Trophoblast cell (in vitro differentiated cells and primary cell): Measurements from ENCODE around the gene CDC45.

Experiments used
- DNase-seq, 2 donors: peaks; one replicate each; pipeline ENCODE4 v3.0.0-alpha.2; 2016
- H2AFZ ChIP-seq: 2 replicates; pipeline ENCODE4 v1.6.1; 2013; ENCODE audit warnings: low read length, moderate library complexity, mild to moderate bottlenecking; ENCODE audit not compliant: insufficient read depth, poor library complexity
- H2AK5ac ChIP-seq: 2 replicates; pipeline ENCODE4 v1.6.1; 2013; ENCODE audit warnings: mild to moderate bottlenecking, low read length
- H2BK120ac ChIP-seq: 2 replicates; pipeline ENCODE4 v1.6.1; 2013; ENCODE audit warnings: low read length, mild to moderate bottlenecking, moderate library complexity; ENCODE audit not compliant: insufficient read depth, poor library complexity
- H2BK12ac ChIP-seq: 2 replicates; pipeline ENCODE4 v1.6.1; 2013; ENCODE audit warnings: mild to moderate bottlenecking, low read length, moderate library complexity
- H2BK5ac ChIP-seq: 2 replicates; pipeline ENCODE4 v1.6.1; 2013; ENCODE audit warnings: low read length, low read depth, moderate library complexity, mild to moderate bottlenecking; ENCODE audit not compliant: poor library complexity
- H3K14ac ChIP-seq: 2 replicates; pipeline ENCODE4 v1.6.1; 2013; ENCODE audit warnings: mild to moderate bottlenecking, low read length
- H3K18ac ChIP-seq: 2 replicates; pipeline ENCODE4 v1.6.1; 2013; ENCODE audit warnings: mild to moderate bottlenecking, low read length
- H3K23ac ChIP-seq: 2 replicates; pipeline ENCODE4 v1.6.1; 2013; ENCODE audit warnings: low read length
- H3K27ac ChIP-seq: 2 replicates; pipeline ENCODE4 v1.5.1; 2013; ENCODE audit warnings: low read depth, mild to moderate bottlenecking, inconsistent platforms, low read length, moderate library complexity
- H3K27me3 ChIP-seq: 2 replicates; pipeline ENCODE4 v1.6.1; 2013; ENCODE audit warnings: inconsistent platforms, mild to moderate bottlenecking, low read length, moderate library complexity; ENCODE audit not compliant: insufficient read depth
- H3K36me3 ChIP-seq, 2 experiments: 1 replicate in 1 of 2; 2 replicates in 1 of 2; pipeline ENCODE4 v1.6.1; 2013; ENCODE audit warnings: low read length in 2 of 2, mild to moderate bottlenecking in 2 of 2, moderate library complexity in 1 of 2; ENCODE audit not compliant: insufficient read depth in 2 of 2, control insufficient read depth in 1 of 2
- H3K4ac ChIP-seq: 2 replicates; pipeline ENCODE4 v1.6.1; 2013; ENCODE audit warnings: low read depth, mild to moderate bottlenecking, low read length, moderate library complexity
- H3K4me1 ChIP-seq, 2 experiments: 1 replicate in 1 of 2; 2 replicates in 1 of 2; pipeline ENCODE4 v1.6.1; 2013; ENCODE audit warnings: low read length in 2 of 2, mild to moderate bottlenecking in 2 of 2, moderate library complexity in 1 of 2; ENCODE audit not compliant: insufficient read depth in 2 of 2, control insufficient read depth in 1 of 2
- H3K4me2 ChIP-seq: 2 replicates; pipeline ENCODE4 v1.6.1; 2013; ENCODE audit warnings: inconsistent platforms, mild to moderate bottlenecking, low read length, moderate library complexity
- H3K4me3 ChIP-seq: 2 replicates; pipeline ENCODE4 v1.5.1; 2013; ENCODE audit warnings: mild to moderate bottlenecking, low read depth, low read length, inconsistent platforms
- H3K79me1 ChIP-seq: one replicate; pipeline ENCODE4 v1.6.1; 2013; ENCODE audit warnings: low read length
- H3K79me2 ChIP-seq: 2 replicates; pipeline ENCODE4 v1.6.1; 2013; ENCODE audit warnings: low read length, mild to moderate bottlenecking; ENCODE audit not compliant: control insufficient read depth, insufficient read depth, poor library complexity
- H3K9ac ChIP-seq: 2 replicates; pipeline ENCODE4 v1.6.1; 2013; ENCODE audit warnings: mild to moderate bottlenecking, low read length
- H3K9me3 ChIP-seq: 2 replicates; pipeline ENCODE4 v1.6.1; 2013; ENCODE audit warnings: low read depth, mild to moderate bottlenecking, control low read depth, inconsistent platforms, low read length; ENCODE audit not compliant: insufficient read depth
- H4K12ac ChIP-seq: 2 replicates; pipeline ENCODE4 v1.6.1; 2013; ENCODE audit warnings: low read depth, mild to moderate bottlenecking, low read length, moderate library complexity
- H4K8ac ChIP-seq: 2 replicates; pipeline ENCODE4 v1.6.1; 2013; ENCODE audit warnings: low read depth, mild to moderate bottlenecking, low read length, moderate library complexity
- H4K91ac ChIP-seq: one replicate; pipeline ENCODE4 v1.6.1; 2013; ENCODE audit warnings: low read depth, mild to moderate bottlenecking, low read length, moderate library complexity
- WGBS: extraction: QIAGEN DNeasy Blood & Tissue Kit; methylation state at CpG from one replicate; pipeline ENCODE4 v1.1.7; 2013; ENCODE audit warnings: missing lambda C conversion rate; ENCODE audit not compliant: insufficient read length, insufficient coverage; ENCODE audit errors: extremely low coverage; 5-methylcytosine and 5-hydroxymethylcytosine counted together

CDC45 gene

DNA sequence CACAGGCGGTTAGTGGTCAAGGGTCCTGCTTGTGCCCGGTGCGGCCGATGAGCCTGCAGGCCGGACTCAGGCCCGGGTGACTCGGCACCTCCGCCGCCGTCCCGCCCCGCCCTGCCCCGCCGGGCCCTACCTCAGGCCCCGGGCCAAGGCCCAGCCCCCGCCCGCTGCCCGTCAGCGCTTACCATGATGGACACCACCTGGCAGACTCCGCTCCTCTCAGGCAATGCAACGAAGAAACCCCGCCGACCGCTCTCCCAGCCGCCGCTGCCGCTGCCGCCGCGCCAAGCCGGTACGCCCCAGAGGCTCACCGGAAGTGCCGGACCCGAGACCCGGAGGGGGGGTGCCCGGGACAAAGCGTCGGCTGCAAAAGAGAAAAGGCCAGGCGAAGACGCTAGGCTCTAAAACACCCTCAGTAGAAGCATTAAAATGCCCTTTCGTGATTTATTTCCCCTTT, 792 bp upstream of the CDC45 start, which contains the start of gene UFD1:
Gene UFD1, minus strand, starts transcription at position 293 of the 454 bp plus-strand sequence. Its CDS starts 108 bp downstream, at position 185.
- H3K9me3 ChIP-seq = no peaks in the 10 kb centered on the region
- peak within 1 kb of the TSS; percentile 87 for H3K27ac ChIP-seq
- peak within 1 kb of the TSS; percentile 99 for H3K4me2 ChIP-seq
- peak within 1 kb of the TSS; percentile 94 for H2AFZ ChIP-seq
- H3K4ac ChIP-seq = peak within 1 kb of the TSS; percentile 98
- peaks cover 16% of the 10 kb centered on the region for H3K79me2 ChIP-seq
- peak within 1 kb of the TSS; percentile 88 for H4K8ac ChIP-seq
- DNase-seq = peak; percentile 64 to 74
- H3K14ac ChIP-seq = peak within 1 kb of the TSS; percentile 81
- peak within 1 kb of the TSS; percentile 52 for H4K12ac ChIP-seq
- H2BK120ac ChIP-seq = peak within 1 kb of the TSS; percentile 86
- peak within 1 kb of the TSS; percentile 93 for H3K4me3 ChIP-seq
- H2BK5ac ChIP-seq = peak within 1 kb of the TSS; percentile 97
- peak within 1 kb of the TSS; percentile 87 for H3K18ac ChIP-seq
- H3K27me3 ChIP-seq = no peaks in the 10 kb centered on the region
- H2BK12ac ChIP-seq = no peak within 1 kb of the TSS
- H3K36me3 ChIP-seq = peaks cover 15 to 20% of the 10 kb centered on the region in 2 experiments
- no peak within 1 kb of the TSS for H3K23ac ChIP-seq
- H3K4me1 ChIP-seq = peaks cover 4 to 7% of the 10 kb centered on the region in 2 experiments
- H3K79me1 ChIP-seq = peaks cover 9% of the 10 kb centered on the region
- peak within 1 kb of the TSS; percentile 94 for H3K9ac ChIP-seq
- peak within 1 kb of the TSS; percentile 85 for H4K91ac ChIP-seq
- peak within 1 kb of the TSS; percentile 45 for H2AK5ac ChIP-seq
- WGBS = no CpG with 5 or more reads among the region's 42 CpGs

DNA sequence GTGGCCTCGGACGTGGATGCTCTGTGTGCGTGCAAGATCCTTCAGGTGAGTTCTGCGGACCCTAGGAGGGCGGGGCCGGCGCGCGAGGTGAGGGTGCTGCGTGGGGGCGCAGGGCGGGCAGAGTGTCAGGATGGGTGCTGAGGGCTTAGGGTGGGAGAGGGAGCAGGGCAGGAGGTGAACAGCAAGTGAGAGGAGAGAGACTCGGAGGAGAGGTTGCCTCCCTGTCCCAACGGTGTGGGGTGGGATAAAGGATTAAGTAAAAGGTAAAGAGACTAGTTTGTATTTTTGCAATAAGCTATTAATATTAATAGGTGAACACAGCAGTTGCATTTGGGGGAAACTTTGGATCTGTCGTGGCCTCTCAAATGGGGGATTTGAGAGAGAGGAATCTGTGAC, 451 bp downstream of the CDC45 start:
- H3K4ac ChIP-seq = peak overlapping the region; percentile 73
- peak overlapping the region; percentile 93 for H3K4me3 ChIP-seq
- peaks cover 16 to 20% of the 10 kb centered on the region in 2 experiments for H3K36me3 ChIP-seq
- peak overlapping the region; percentile 94 for H2AFZ ChIP-seq
- peak overlapping the region; percentile 87 for H3K18ac ChIP-seq
- H2BK120ac ChIP-seq = no peak overlapping the region
- DNase-seq = no peak
- H3K4me2 ChIP-seq = peak overlapping the region; percentile 99
- peaks cover 4 to 7% of the 10 kb centered on the region in 2 experiments for H3K4me1 ChIP-seq
- peak overlapping the region; percentile 78 for H4K8ac ChIP-seq
- no peak overlapping the region for H3K23ac ChIP-seq
- no CpG with 5 or more reads among the region's 15 CpGs for WGBS
- peaks cover 16% of the 10 kb centered on the region for H3K79me2 ChIP-seq
- H3K27me3 ChIP-seq = no peaks in the 10 kb centered on the region
- peak overlapping the region; percentile 86 for H3K9ac ChIP-seq
- H4K12ac ChIP-seq = peak overlapping the region; percentile 46
- H3K27ac ChIP-seq = no peak overlapping the region
- H3K79me1 ChIP-seq = peaks cover 9% of the 10 kb centered on the region
- peak overlapping the region; percentile 45 for H2AK5ac ChIP-seq
- H3K14ac ChIP-seq = peak overlapping the region; percentile 80
- no peak overlapping the region for H2BK5ac ChIP-seq
- H3K9me3 ChIP-seq = no peaks in the 10 kb centered on the region
- H4K91ac ChIP-seq = peak overlapping the region; percentile 70
- no peak overlapping the region for H2BK12ac ChIP-seq

DNA sequence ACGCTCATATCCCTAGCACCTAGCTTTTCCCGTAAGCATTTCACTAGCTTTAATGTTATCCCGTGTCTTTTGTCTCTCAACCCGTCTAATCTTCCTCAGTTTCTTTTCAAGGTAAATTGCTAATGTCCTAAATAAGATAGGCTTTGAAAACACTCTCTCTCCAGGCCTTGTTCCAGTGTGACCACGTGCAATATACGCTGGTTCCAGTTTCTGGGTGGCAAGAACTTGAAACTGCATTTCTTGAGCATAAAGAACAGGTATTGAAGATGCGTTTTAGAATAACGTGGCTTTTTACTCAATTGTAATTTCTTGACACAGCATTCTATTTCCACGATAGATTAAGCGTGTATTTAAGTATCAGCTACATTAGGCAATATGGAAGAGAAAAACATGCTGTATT, 1.1 kb downstream of the CDC45 start:
- no peak overlapping the region for H2AK5ac ChIP-seq
- H3K14ac ChIP-seq = no peak overlapping the region
- H2BK120ac ChIP-seq = no peak overlapping the region
- H2BK12ac ChIP-seq = no peak overlapping the region
- no peak overlapping the region for H4K91ac ChIP-seq
- no peak overlapping the region for H3K4me3 ChIP-seq
- H3K79me1 ChIP-seq = peaks cover 9% of the 10 kb centered on the region
- H2AFZ ChIP-seq = no peak overlapping the region
- no peak overlapping the region for H3K18ac ChIP-seq
- peaks cover 4 to 7% of the 10 kb centered on the region in 2 experiments for H3K4me1 ChIP-seq
- no peak overlapping the region for H4K8ac ChIP-seq
- H3K36me3 ChIP-seq = peaks cover 18 to 20% of the 10 kb centered on the region in 2 experiments
- no peak overlapping the region for H2BK5ac ChIP-seq
- no peaks in the 10 kb centered on the region for H3K9me3 ChIP-seq
- no peak overlapping the region for H3K27ac ChIP-seq
- no peak overlapping the region for H3K9ac ChIP-seq
- WGBS = no CpG with 5 or more reads among the region's 10 CpGs
- peaks cover 16% of the 10 kb centered on the region for H3K79me2 ChIP-seq
- no peak overlapping the region for H4K12ac ChIP-seq
- H3K23ac ChIP-seq = no peak overlapping the region
- no peak overlapping the region for H3K4ac ChIP-seq
- no peak for DNase-seq
- peak overlapping the region; percentile 99 for H3K4me2 ChIP-seq
- no peaks in the 10 kb centered on the region for H3K27me3 ChIP-seq

DNA sequence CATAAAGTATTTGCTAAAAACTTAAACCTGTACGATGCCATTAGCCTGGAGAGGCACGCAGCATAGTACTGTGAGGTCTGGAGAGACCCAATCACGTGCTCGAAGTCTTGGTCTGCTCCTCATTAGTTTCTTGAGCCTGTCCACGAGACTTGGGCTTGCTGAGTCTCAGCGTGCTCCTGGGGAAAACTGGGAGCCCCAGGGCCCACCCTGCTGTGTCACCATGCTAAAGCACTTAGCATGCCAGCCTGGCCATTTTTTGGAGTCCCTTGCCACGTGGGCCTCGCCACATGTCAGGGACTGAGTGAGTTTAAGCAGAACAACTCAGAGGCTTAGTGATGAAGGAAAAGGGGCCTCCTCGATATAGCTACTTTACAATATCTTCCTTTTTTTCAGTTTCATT, 2.6 kb downstream of the CDC45 start:
- no peak overlapping the region for H2AK5ac ChIP-seq
- peaks cover 14% of the 10 kb centered on the region for H3K79me2 ChIP-seq
- H2BK120ac ChIP-seq = no peak overlapping the region
- no peak overlapping the region for H3K4me2 ChIP-seq
- no peak overlapping the region for H2AFZ ChIP-seq
- H4K91ac ChIP-seq = no peak overlapping the region
- no peak overlapping the region for H4K8ac ChIP-seq
- H3K9ac ChIP-seq = no peak overlapping the region
- WGBS = no CpG with 5 or more reads among the region's 9 CpGs
- no peak overlapping the region for H3K4ac ChIP-seq
- H3K27me3 ChIP-seq = no peaks in the 10 kb centered on the region
- H3K36me3 ChIP-seq = peaks cover 21% of the 10 kb centered on the region in 2 experiments
- H3K27ac ChIP-seq = no peak overlapping the region
- no peak for DNase-seq
- H2BK12ac ChIP-seq = no peak overlapping the region
- H3K79me1 ChIP-seq = peaks cover 9% of the 10 kb centered on the region
- H2BK5ac ChIP-seq = no peak overlapping the region
- no peak overlapping the region for H3K18ac ChIP-seq
- H3K4me3 ChIP-seq = no peak overlapping the region
- no peak overlapping the region for H3K14ac ChIP-seq
- no peak overlapping the region for H3K23ac ChIP-seq
- no peak overlapping the region for H4K12ac ChIP-seq
- no peaks in the 10 kb centered on the region for H3K9me3 ChIP-seq
- peaks cover 4 to 7% of the 10 kb centered on the region in 2 experiments for H3K4me1 ChIP-seq
